IMR-90 (cell line): Measurements from ENCODE around the gene HMX3. TPM values are rescaled to one million over a fixed set of nuclear protein-coding genes. Genes with fewer than 3 reads are reported as not detected.

Source experiments
- ATAC-seq: fragments of 200-7000 bp; cut with Tn5 transposase; 2 replicates; pipeline ENCODE4 v1.9.1; 2020; ENCODE audit warnings: low read depth, mild to moderate bottlenecking, moderate library complexity
- BruUV-seq: library from RNA; stranded (reverse); fragments of 400-500 nt; replicated peaks from 2 replicates; lab custom pipeline; 2021; lab: Mats Ljungman, UMichigan
- CTCF ChIA-PET: fragments of 300-600 bp; formaldehyde crosslinking; extraction: SDS; loops from one replicate; lab custom pipeline; 2021; ENCODE audit warnings: antibody characterized with exemption; lab: Yijun Ruan, JAX
- POLR2A ChIA-PET: fragments of 300-600 bp; sonication (Branson Sonifier 250); formaldehyde crosslinking; loops from one replicate; lab custom pipeline; 2022; ENCODE audit warnings: antibody characterized with exemption; ENCODE audit not compliant: unreplicated experiment; lab: Charles Lee
- DNase-seq: peaks from one replicate; pipeline ENCODE4 v3.0.0; 2013
- H2AFZ ChIP-seq: replicated peaks from 2 replicates; pipeline ENCODE3; 2013; ENCODE audit warnings: low read length, mild to moderate bottlenecking; ENCODE audit not compliant: poor library complexity
- H2AK5ac ChIP-seq: 2 replicates; pipeline ENCODE4 v1.6.1; 2013; ENCODE audit warnings: low read depth, low read length, inconsistent platforms
- H2AK9ac ChIP-seq: replicated peaks from 2 replicates; pipeline ENCODE3; 2013; ENCODE audit warnings: mild to moderate bottlenecking, low read depth, low read length, moderate library complexity; ENCODE audit not compliant: poor library complexity
- H2BK120ac ChIP-seq: 2 replicates; pipeline ENCODE4 v1.6.1; 2013; ENCODE audit warnings: low read depth, low read length, inconsistent platforms
- H2BK15ac ChIP-seq: 3 replicates; pipeline ENCODE4 v1.6.1; 2013; ENCODE audit warnings: low read depth, low read length, inconsistent platforms
- H2BK20ac ChIP-seq: 2 replicates; pipeline ENCODE4 v1.6.1; 2013; ENCODE audit warnings: low read depth, mild to moderate bottlenecking, inconsistent platforms, low read length, moderate library complexity
- H2BK5ac ChIP-seq: 2 replicates; pipeline ENCODE4 v1.6.1; 2013; ENCODE audit warnings: mild to moderate bottlenecking, low read depth, low read length, inconsistent platforms; ENCODE audit not compliant: poor library complexity, severe bottlenecking
- H3K14ac ChIP-seq: replicated peaks from 2 replicates; pipeline ENCODE4 v1.6.1; 2013; ENCODE audit warnings: low read depth, low read length, inconsistent platforms
- H3K18ac ChIP-seq: 2 replicates; pipeline ENCODE4 v1.6.1; 2013; ENCODE audit warnings: low read depth, low read length, control low read depth
- H3K23ac ChIP-seq: 2 replicates; pipeline ENCODE4 v1.6.1; 2013; ENCODE audit warnings: low read depth, low read length, inconsistent platforms
- H3K27ac ChIP-seq: 2 replicates; pipeline ENCODE4 v1.5.1; 2013; ENCODE audit warnings: mild to moderate bottlenecking, control low read depth, low read length; ENCODE audit not compliant: insufficient read depth
- H3K27me3 ChIP-seq: 2 replicates; pipeline ENCODE4 v1.6.1; 2013; ENCODE audit warnings: low read length; ENCODE audit not compliant: control insufficient read depth, insufficient read depth
- H3K36me3 ChIP-seq: 2 replicates; pipeline ENCODE4 v1.6.1; 2013; ENCODE audit warnings: low read length, mixed read lengths; ENCODE audit not compliant: control insufficient read depth, insufficient read depth
- H3K4ac ChIP-seq: 2 replicates; pipeline ENCODE4 v1.6.1; 2013; ENCODE audit warnings: low read depth, low read length, inconsistent platforms
- H3K4me1 ChIP-seq: 2 replicates; pipeline ENCODE4 v1.6.1; 2013; ENCODE audit warnings: low read length, mixed read lengths; ENCODE audit not compliant: control insufficient read depth, insufficient read depth
- H3K4me2 ChIP-seq: 2 replicates; pipeline ENCODE4 v1.6.1; 2013; ENCODE audit warnings: low read depth, mild to moderate bottlenecking, control low read depth, low read length, moderate library complexity
- H3K4me3 ChIP-seq: 2 replicates; pipeline ENCODE4 v1.5.1; 2013; ENCODE audit warnings: low read depth, mild to moderate bottlenecking, control low read depth, low read length, moderate library complexity; ENCODE audit not compliant: insufficient read depth
- H3K56ac ChIP-seq: 2 replicates; pipeline ENCODE4 v1.6.1; 2013; ENCODE audit warnings: low read length, inconsistent platforms; ENCODE audit not compliant: insufficient read depth; ENCODE audit errors: extremely low read depth
- H3K79me1 ChIP-seq, 2 experiments: 2 replicates each; pipeline ENCODE4 v1.6.1; 2013; ENCODE audit warnings: low read length in 2 of 2, inconsistent platforms in 1 of 2, low read depth in 1 of 2
- H3K9ac ChIP-seq: 2 replicates; pipeline ENCODE4 v1.6.1; 2013; ENCODE audit warnings: low read depth, low read length, control low read depth
- H3K9me1 ChIP-seq: 2 replicates; pipeline ENCODE4 v1.6.1; 2013; ENCODE audit warnings: low read length, inconsistent platforms; ENCODE audit not compliant: insufficient read depth
- H3K9me3 ChIP-seq: 2 replicates; pipeline ENCODE4 v1.6.1; 2013; ENCODE audit warnings: low read length; ENCODE audit not compliant: control insufficient read depth, insufficient read depth
- H4K20me1 ChIP-seq: 2 replicates; pipeline ENCODE4 v1.6.1; 2013; ENCODE audit warnings: low read length, inconsistent platforms; ENCODE audit not compliant: insufficient read depth
- H4K5ac ChIP-seq: 2 replicates; pipeline ENCODE4 v1.6.1; 2013; ENCODE audit warnings: mild to moderate bottlenecking, low read depth, low read length, control low read depth
- H4K8ac ChIP-seq, 2 experiments: 2 replicates each; pipeline ENCODE4 v1.6.1; 2013; ENCODE audit warnings: low read depth in 2 of 2, low read length in 2 of 2, control low read depth in 1 of 2, inconsistent platforms in 1 of 2
- H4K91ac ChIP-seq: 2 replicates; pipeline ENCODE4 v1.6.1; 2013; ENCODE audit warnings: low read depth, low read length, inconsistent platforms; ENCODE audit not compliant: insufficient read depth
- MAFK ChIP-seq: IDR thresholded peaks from 2 replicates; pipeline ENCODE4 v1.6.1; 2012; ENCODE audit warnings: low read depth, low read length, improper control_type of control experiment
- RFX5 ChIP-seq: IDR thresholded peaks from 2 replicates; pipeline ENCODE4 v1.8.0; 2012; ENCODE audit warnings: low read depth, mild to moderate bottlenecking, low read length, moderate library complexity
- WGBS, 2 experiments: methylation state at CpG; one replicate each; pipeline versions ENCODE4 v1.1.5 to v1.1.7; 2013; ENCODE audit warnings: missing lambda C conversion rate in 2 of 2; ENCODE audit not compliant: insufficient read length in 1 of 2; ENCODE audit errors: extremely low coverage in 2 of 2; 5-methylcytosine and 5-hydroxymethylcytosine counted together
- dilution Hi-C: fragments of 300-500 bp; cut with HindIII; formaldehyde crosslinking; loops from one replicate; pipeline ENCODE4 v1.14.3; 2018; ENCODE audit warnings: low sequenced_read_pairs; ENCODE audit not compliant: unreplicated experiment
- in situ Hi-C: fragments of 300-500 bp; cut with MboI; formaldehyde crosslinking; loops from 3 replicates; pipeline ENCODE4 v1.14.3; 2019; ENCODE audit warnings: low sequenced_read_pairs, inconsistent platforms, mixed read lengths
- intact Hi-C: fragments of 100-400 bp; cut with micrococcal nuclease; formaldehyde crosslinking; loops from 2 replicates; pipeline ENCODE4 v1.10.0; 2022
- polyA plus RNA-seq, 3 experiments: library from polyadenylated mRNA; depleted of rRNA; stranded (reverse); fragments of >200 nt; gene quantifications; 2 replicates each; pipeline ENCODE4 v1.2.3, GENCODE V29; 2012; ENCODE audit warnings: low replicate concordance in 1 of 3
- total RNA-seq: library from RNA; depleted of rRNA; stranded (reverse); fragments of >200 nt; gene quantifications from 2 replicates; pipeline ENCODE4 v1.2.3, GENCODE V29; 2012

HMX3 gene
- total and polyA plus RNA-seq, 2 of the 4 experiments (the other 2 are of a cell fraction): not detected

GRCh38 chr10:123129618-123130271 is 6.0 kb upstream of the HMX3 start:
- Histone ChIP-seq H2BK5ac (no peak overlapping the region), H3K4ac (no peak overlapping the region), H3K56ac (no peak overlapping the region), H4K91ac (no peak overlapping the region), H2AFZ (no peak overlapping the region), H3K4me1 (no peaks in the 10 kb centered on the region), H3K9me3 (no peaks in the 10 kb centered on the region; the same call in 1 of the 2 replicates), H2BK15ac (no peak overlapping the region), H2AK5ac (no peak overlapping the region), H3K27me3 (peaks cover 46% of the 10 kb centered on the region), H3K79me1 (no peaks in the 10 kb centered on the region), H3K18ac (no peak overlapping the region), H2BK120ac (no peak overlapping the region), H2AK9ac (no peak overlapping the region), H2BK20ac (no peak overlapping the region), H3K23ac (no peak overlapping the region), H3K9ac (no peak overlapping the region), H3K4me3 (no peak overlapping the region), H3K9me1 (no peaks in the 10 kb centered on the region), H3K36me3 (no peaks in the 10 kb centered on the region), H3K4me2 (no peak overlapping the region), H4K5ac (no peak overlapping the region), H4K8ac (no peak overlapping the region), H3K14ac (no peak overlapping the region), H3K27ac (no peak overlapping the region), H4K20me1 (no peaks in the 10 kb centered on the region)
- CTCF ChIA-PET: no interaction called here
- POLR2A ChIA-PET: no interaction called here
- TF ChIP-seq MAFK (0 out of 2 replicates have a peak, but pooled peaks have one; percentile 7), RFX5 (no peak)
- DNase-seq: no peak
- in situ Hi-C loops: loop anchor here (5.0 to 25.0 kb wide), 3 partner anchors 423 to 1258 kb away; no protein-coding TSS in a partner anchor
- intact Hi-C loops: no loop called here
- BruUV-seq: no TSS peak
- WGBS, 2 experiments: no CpG with 5 or more reads among the region's 4 CpGs
- dilution Hi-C loops: no loop called here
- no peak for ATAC-seq
